ENCODE data around the gene HOXD4.

Gene HOXD4

GRCh38 chr2:176161825-176162626, 10.7 kb downstream of the HOXD4 start:
- no peak for DNase-seq (ENCODE audit: low read depth)
- no peak for TF ChIP-seq CTCF (IDR thresholded peaks at IDR 0.05; ENCODE audit: low read depth, low read length, missing control alignments)
- H3K4me3 ChIP-seq (ENCODE audit: low read depth, low read length) = no peak overlapping the region

- H3K4me3 ChIP-seq (ENCODE audit: low read depth, low read length) = no peak overlapping the region
- TF ChIP-seq CTCF (IDR thresholded peaks at IDR 0.05; ENCODE audit: low read depth, low read length, missing control alignments) = no peak
- DNase-seq (ENCODE audit: low read depth) = no peak
Measured at GRCh38 chr2:176162911-176163671, 11.7 kb downstream of the HOXD4 start.

- DNase-seq (ENCODE audit: low read depth) = no peak
Measured at GRCh38 chr2:176163672-176164056, 12.3 kb downstream of the HOXD4 start.

GRCh38 chr2:176164201-176164600, 12.9 kb downstream of the HOXD4 start:
- no peak for DNase-seq (ENCODE audit: low read depth)
- no peak for TF ChIP-seq CTCF (IDR thresholded peaks at IDR 0.05; ENCODE audit: low read depth, low read length, missing control alignments)
- H3K4me3 ChIP-seq (ENCODE audit: low read depth, low read length) = no peak overlapping the region

More at GRCh38 chr2:176163672-176164056, 12.3 kb downstream of the HOXD4 start:
- TF ChIP-seq CTCF (IDR thresholded peaks at IDR 0.05; ENCODE audit: low read depth, low read length, missing control alignments) = no peak
- no peak overlapping the region for H3K4me3 ChIP-seq (ENCODE audit: low read depth, low read length)

- no peak for TF ChIP-seq CTCF (IDR thresholded peaks at IDR 0.05; ENCODE audit: low read depth, low read length, missing control alignments)
- H3K4me3 ChIP-seq (ENCODE audit: low read depth, low read length) = no peak overlapping the region
- no peak for DNase-seq (ENCODE audit: low read depth)
Measured at GRCh38 chr2:176164611-176165369, 13.4 kb downstream of the HOXD4 start.

- no peak overlapping the region for H3K4me3 ChIP-seq (ENCODE audit: low read depth, low read length)
- TF ChIP-seq CTCF (IDR thresholded peaks at IDR 0.05; ENCODE audit: low read depth, low read length, missing control alignments) = no peak
- no peak for DNase-seq (ENCODE audit: low read depth)
Measured at GRCh38 chr2:176165370-176166050, 14.2 kb downstream of the HOXD4 start.
